B cell (primary cell): ENCODE measurements around the gene TMEM132A.

Experiments
- EZH2 ChIP-seq: IDR thresholded peaks from 2 replicates; pipeline ENCODE4 v1.6.1; 2012; ENCODE audit warnings: borderline replicate concordance, low read depth, mild to moderate bottlenecking, moderate library complexity, low read length; ENCODE audit not compliant: insufficient read depth, poor library complexity, severe bottlenecking
- TF ChIP-seq, protein P1 (sequence below): fragments of 200-600 bp; IDR thresholded peaks from one replicate; pipeline ENCODE4 v1.8.0; 2022; ENCODE audit warnings: antibody characterized with exemption, mild to moderate bottlenecking

DNA sequence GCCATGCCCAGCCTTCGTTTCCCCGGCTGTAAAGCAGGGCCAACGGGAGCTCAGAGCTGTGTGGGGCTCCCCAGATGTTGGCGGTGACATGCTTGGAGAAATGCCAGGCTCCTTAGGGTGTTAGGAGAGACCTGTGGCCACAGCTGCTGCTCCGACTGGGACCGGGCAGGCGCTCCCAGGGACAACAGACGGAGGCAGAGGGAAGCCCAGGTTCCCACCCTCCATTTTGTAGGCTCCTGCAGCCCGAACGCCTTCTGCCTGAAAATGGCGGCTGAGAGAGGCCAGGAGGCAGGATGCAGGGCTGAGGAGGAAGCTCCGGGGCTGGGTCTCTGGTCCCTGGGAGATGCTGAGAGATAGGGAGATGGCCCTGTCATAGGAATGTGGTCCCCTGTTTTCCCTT lies 57.3 kb downstream of the TMEM132A start:
- TF ChIP-seq, protein P1, sequence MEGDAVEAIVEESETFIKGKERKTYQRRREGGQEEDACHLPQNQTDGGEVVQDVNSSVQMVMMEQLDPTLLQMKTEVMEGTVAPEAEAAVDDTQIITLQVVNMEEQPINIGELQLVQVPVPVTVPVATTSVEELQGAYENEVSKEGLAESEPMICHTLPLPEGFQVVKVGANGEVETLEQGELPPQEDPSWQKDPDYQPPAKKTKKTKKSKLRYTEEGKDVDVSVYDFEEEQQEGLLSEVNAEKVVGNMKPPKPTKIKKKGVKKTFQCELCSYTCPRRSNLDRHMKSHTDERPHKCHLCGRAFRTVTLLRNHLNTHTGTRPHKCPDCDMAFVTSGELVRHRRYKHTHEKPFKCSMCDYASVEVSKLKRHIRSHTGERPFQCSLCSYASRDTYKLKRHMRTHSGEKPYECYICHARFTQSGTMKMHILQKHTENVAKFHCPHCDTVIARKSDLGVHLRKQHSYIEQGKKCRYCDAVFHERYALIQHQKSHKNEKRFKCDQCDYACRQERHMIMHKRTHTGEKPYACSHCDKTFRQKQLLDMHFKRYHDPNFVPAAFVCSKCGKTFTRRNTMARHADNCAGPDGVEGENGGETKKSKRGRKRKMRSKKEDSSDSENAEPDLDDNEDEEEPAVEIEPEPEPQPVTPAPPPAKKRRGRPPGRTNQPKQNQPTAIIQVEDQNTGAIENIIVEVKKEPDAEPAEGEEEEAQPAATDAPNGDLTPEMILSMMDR: no peak
- no peak for TF ChIP-seq EZH2
